Calu3 (cell line): ENCODE results near the gene MAPKAPK5. TPM values are rescaled to one million over a fixed set of nuclear protein-coding genes. Genes with fewer than 3 reads are reported as not detected.

Source experiments
- BruUV-seq: library from RNA; stranded (reverse); fragments of 400-500 nt; replicated peaks from 2 replicates; lab custom pipeline; 2021; lab: Mats Ljungman, UMichigan
- CTCF ChIA-PET: fragments of 300-600 bp; sonication (Branson Sonifier 250); formaldehyde crosslinking; loops from one replicate; lab custom pipeline; 2022; ENCODE audit warnings: antibody characterized with exemption; lab: Charles Lee
- DNase-seq: peaks from one replicate; pipeline ENCODE4 v3.0.0; 2022
- H3K27ac Mint-ChIP-seq: one replicate; pipeline ENCODE4 v1.8.0; 2022; ENCODE audit warnings: mixed read lengths; ENCODE audit not compliant: unreplicated experiment
- H3K27me3 Mint-ChIP-seq: one replicate; pipeline ENCODE4 v1.8.0; 2022; ENCODE audit warnings: mixed read lengths; ENCODE audit not compliant: unreplicated experiment
- H3K36me3 Mint-ChIP-seq: one replicate; pipeline ENCODE4 v1.8.0; 2022; ENCODE audit warnings: mild to moderate bottlenecking, moderate library complexity, mixed read lengths; ENCODE audit not compliant: insufficient read depth, unreplicated experiment
- H3K4me1 Mint-ChIP-seq: one replicate; pipeline ENCODE4 v1.8.0; 2022; ENCODE audit warnings: mild to moderate bottlenecking, low read depth, mixed read lengths; ENCODE audit not compliant: unreplicated experiment
- H3K4me3 Mint-ChIP-seq: one replicate; pipeline ENCODE4 v1.8.0; 2022; ENCODE audit warnings: mild to moderate bottlenecking, low read depth, moderate library complexity, mixed read lengths; ENCODE audit not compliant: unreplicated experiment
- H3K9me3 Mint-ChIP-seq: one replicate; pipeline ENCODE4 v1.8.0; 2022; ENCODE audit warnings: low read depth, mixed read lengths; ENCODE audit not compliant: unreplicated experiment
- CTCF ChIP-seq: fragments of 200-600 bp; IDR thresholded peaks from one replicate; pipeline ENCODE4 v1.8.0; 2022; ENCODE audit warnings: antibody characterized with exemption; ENCODE audit not compliant: unreplicated experiment
- intact Hi-C: fragments of 100-400 bp; cut with micrococcal nuclease; formaldehyde crosslinking; loops from one replicate; pipeline ENCODE4 v1.10.0; 2022; ENCODE audit not compliant: unreplicated experiment
- total RNA-seq: library from RNA; stranded (reverse); gene quantifications from 2 replicates; pipeline ENCODE4 v1.2.3, GENCODE V29; 2022

MAPKAPK5 gene
- total RNA-seq, 1 experiment from 2014 or later: 84.8 TPM

- no peaks in the 10 kb centered on the region for H3K9me3 Mint-ChIP-seq
- no peaks in the 10 kb centered on the region for H3K27me3 Mint-ChIP-seq
- BruUV-seq: no TSS peak
- no peak overlapping the region for H3K27ac Mint-ChIP-seq
- peaks cover 49% of the 10 kb centered on the region for H3K36me3 Mint-ChIP-seq
- no peak overlapping the region for H3K4me3 Mint-ChIP-seq
- DNase-seq: no peak
- CTCF ChIA-PET: no interaction called here
- TF ChIP-seq CTCF: no peak
- no peaks in the 10 kb centered on the region for H3K4me1 Mint-ChIP-seq
- intact Hi-C loops: no loop called here
These were observed 46.1 kb downstream of the MAPKAPK5 start for GRCh38 chr12:111887926-111888745.

DNA sequence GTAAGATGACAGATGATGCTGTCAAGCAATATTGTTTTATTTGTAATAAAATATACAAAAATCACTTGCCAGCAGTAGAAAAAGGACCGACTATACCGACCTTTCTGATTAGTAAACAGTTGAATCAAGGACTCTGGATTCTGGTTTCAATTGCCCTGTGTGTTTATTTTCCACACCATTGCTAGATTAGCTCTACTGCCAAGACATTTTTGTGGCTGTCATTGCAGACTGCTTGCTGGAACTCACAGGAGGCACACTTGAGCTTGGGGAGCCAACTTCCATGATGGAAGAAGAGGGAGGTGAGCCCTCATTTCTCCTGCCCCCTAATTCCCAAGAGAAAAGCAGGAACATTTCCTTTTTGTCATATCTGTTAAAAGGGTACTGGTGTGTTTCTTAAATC, 51.3 kb downstream of the MAPKAPK5 start:
- DNase-seq: no peak
- H3K4me3 Mint-ChIP-seq: no peak overlapping the region
- no peaks in the 10 kb centered on the region for H3K9me3 Mint-ChIP-seq
- CTCF ChIA-PET: no interaction called here
- intact Hi-C loops: no loop called here
- H3K36me3 Mint-ChIP-seq: peaks cover 59% of the 10 kb centered on the region
- H3K4me1 Mint-ChIP-seq: no peaks in the 10 kb centered on the region
- TF ChIP-seq CTCF: no peak
- BruUV-seq: no TSS peak
- H3K27me3 Mint-ChIP-seq: no peaks in the 10 kb centered on the region
- no peak overlapping the region for H3K27ac Mint-ChIP-seq

DNA sequence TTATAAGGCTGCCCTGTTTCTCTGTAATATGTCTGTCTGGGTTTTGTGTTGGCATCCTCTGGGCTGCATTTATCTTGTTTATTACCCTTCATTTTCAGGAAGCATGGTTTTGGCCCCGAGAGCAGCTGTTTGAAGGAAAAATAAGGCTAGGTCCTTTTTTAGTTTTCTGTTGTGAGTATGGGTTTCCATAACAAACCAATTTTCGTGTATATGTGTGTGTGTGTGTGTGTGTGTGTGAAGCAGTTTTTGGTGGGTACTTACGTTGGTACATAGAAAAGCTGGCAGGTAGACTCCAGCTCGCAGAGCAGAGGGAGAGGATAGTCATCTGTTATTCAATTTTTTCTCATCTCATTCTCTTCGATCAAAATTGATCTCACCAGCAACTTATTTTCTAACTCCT, 52.5 kb downstream of the MAPKAPK5 start:
- no peak for TF ChIP-seq CTCF
- Mint-ChIP-seq H3K4me3 (no peak overlapping the region), H3K9me3 (no peaks in the 10 kb centered on the region), H3K36me3 (peaks cover 55% of the 10 kb centered on the region), H3K27me3 (no peaks in the 10 kb centered on the region), H3K4me1 (no peaks in the 10 kb centered on the region), H3K27ac (no peak overlapping the region)
- DNase-seq: no peak
- CTCF ChIA-PET: no interaction called here
- intact Hi-C loops: no loop called here
- BruUV-seq: no TSS peak

DNA sequence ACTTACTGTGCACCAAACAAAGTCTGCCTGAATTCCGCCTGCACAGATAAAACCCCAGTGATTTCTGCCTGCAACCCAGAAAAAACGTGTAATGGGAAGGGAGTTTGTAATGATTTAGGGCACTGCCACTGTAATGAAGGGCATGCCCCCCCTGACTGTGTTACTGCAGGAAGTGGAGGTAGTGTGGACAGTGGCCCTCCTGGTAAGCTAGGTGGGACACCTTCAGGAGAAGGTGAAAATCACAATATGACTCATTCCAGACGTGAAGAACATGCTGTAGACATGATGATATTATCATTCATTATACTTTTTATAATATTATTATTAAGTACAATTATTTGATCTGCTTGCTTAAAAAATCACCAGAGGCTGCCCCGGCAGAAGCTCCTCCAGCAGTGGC, 59.2 kb downstream of the MAPKAPK5 start:
- CTCF ChIA-PET: no interaction called here
- intact Hi-C loops: no loop called here
- Mint-ChIP-seq H3K27ac (no peak overlapping the region), H3K9me3 (peaks cover 1% of the 10 kb centered on the region), H3K36me3 (peaks cover 25% of the 10 kb centered on the region), H3K27me3 (no peaks in the 10 kb centered on the region), H3K4me3 (no peak overlapping the region), H3K4me1 (no peaks in the 10 kb centered on the region)
- no peak for DNase-seq
- no peak for TF ChIP-seq CTCF
- BruUV-seq: no TSS peak
